HG02973 (cell line): ENCODE results near the gene PDGFD.

ENCODE experiments used
- ATAC-seq: cut with Tn5 transposase; IDR thresholded peaks from one replicate; pipeline ENCODE4 v1.9.1; 2021; ENCODE audit warnings: moderate library complexity; ENCODE audit not compliant: unreplicated experiment

Gene PDGFD

GRCh38 chr11:104005234-104005855 is 158.6 kb downstream of the PDGFD start:
- no peak for ATAC-seq

GRCh38 chr11:104003491-104003890 is 160.5 kb downstream of the PDGFD start:
- no peak for ATAC-seq

- ATAC-seq = no peak
Measured at GRCh38 chr11:104001561-104002056, 162.3 kb downstream of the PDGFD start.

GRCh38 chr11:104000798-104001197 is 163.1 kb downstream of the PDGFD start:
- no peak for ATAC-seq

- ATAC-seq = no peak
Measured at GRCh38 chr11:103998826-103999508, 165.0 kb downstream of the PDGFD start.

GRCh38 chr11:103997082-103997481 is 166.9 kb downstream of the PDGFD start:
- ATAC-seq = peak; percentile 61

GRCh38 chr11:103995896-103996295 is 168.1 kb downstream of the PDGFD start:
- ATAC-seq = no peak

GRCh38 chr11:103994518-103994917 is 169.4 kb downstream of the PDGFD start:
- no peak for ATAC-seq

- ATAC-seq = no peak
Measured at GRCh38 chr11:103994094-103994493, 169.9 kb downstream of the PDGFD start.

- no peak for ATAC-seq
Measured at GRCh38 chr11:103993507-103993906, 170.4 kb downstream of the PDGFD start.

GRCh38 chr11:103988595-103988969 is 175.4 kb downstream of the PDGFD start:
- no peak for ATAC-seq

- ATAC-seq = no peak
Measured at GRCh38 chr11:103987629-103988594, 176.0 kb downstream of the PDGFD start.

- no peak for ATAC-seq
Measured at GRCh38 chr11:103985041-103985440, 178.9 kb downstream of the PDGFD start.

- no peak for ATAC-seq
Measured at GRCh38 chr11:103980108-103980507, 183.8 kb downstream of the PDGFD start.

- ATAC-seq = no peak
Measured at GRCh38 chr11:103978616-103979595, 185.0 kb downstream of the PDGFD start.

GRCh38 chr11:103972013-103972412 is 191.9 kb downstream of the PDGFD start:
- no peak for ATAC-seq

GRCh38 chr11:103970701-103971249 is 193.2 kb downstream of the PDGFD start:
- peak; percentile 91 for ATAC-seq

GRCh38 chr11:103968685-103969084 is 195.3 kb downstream of the PDGFD start:
- no peak for ATAC-seq

- no peak for ATAC-seq
Measured at GRCh38 chr11:103967985-103968384, 196.0 kb downstream of the PDGFD start.

- no peak for ATAC-seq
Measured at GRCh38 chr11:103964390-103964789, 199.6 kb downstream of the PDGFD start.
